GM18951 (cell line): ENCODE results near the gene STARD4.

Experiments used
- POLR2A ChIP-seq: IDR thresholded peaks from 4 replicates; pipeline ENCODE4 v1.6.1; 2011; ENCODE audit warnings: mild to moderate bottlenecking; ENCODE audit not compliant: insufficient read length, insufficient read depth; ENCODE audit errors: extremely low read depth
- in situ Hi-C: fragments of 300-500 bp; cut with MboI; formaldehyde crosslinking; loops from one replicate; pipeline ENCODE4 v1.12.0; 2022; ENCODE audit warnings: low sequenced_read_pairs, mixed read lengths, inconsistent platforms; ENCODE audit not compliant: unreplicated experiment

Gene STARD4

DNA sequence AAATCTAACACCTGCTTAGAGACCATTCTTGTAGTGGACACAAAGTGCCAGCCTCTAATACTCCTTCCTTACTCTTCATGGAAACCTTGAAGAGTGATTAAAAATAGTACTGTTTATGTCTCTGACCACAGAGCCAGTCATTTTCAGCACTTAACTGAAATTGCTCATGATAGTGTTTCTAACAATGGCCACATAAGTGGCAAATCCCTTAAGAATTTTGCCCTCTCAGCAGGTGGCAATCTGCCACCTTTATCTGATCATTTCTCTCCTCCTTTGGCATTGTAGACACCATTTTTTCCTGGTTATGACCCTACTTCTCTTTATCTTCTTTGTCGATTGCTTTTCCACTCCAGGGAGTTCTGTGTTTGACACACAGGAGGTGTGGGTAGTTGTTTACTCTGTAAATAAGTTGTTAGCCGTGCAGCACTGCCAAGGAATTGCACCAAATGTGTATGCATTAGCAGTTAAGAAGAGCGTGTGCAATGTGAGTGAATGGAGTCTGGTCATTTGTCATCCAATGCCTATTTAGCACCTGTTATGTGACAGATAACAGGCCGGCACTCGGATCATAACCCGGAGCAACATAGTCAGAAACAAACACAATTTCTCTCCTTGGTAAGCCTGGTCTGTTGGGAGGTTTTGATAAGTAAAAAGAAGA is 36.8 kb upstream of the STARD4 start:
- no peak for TF ChIP-seq POLR2A
- in situ Hi-C loops: no loop called here

DNA sequence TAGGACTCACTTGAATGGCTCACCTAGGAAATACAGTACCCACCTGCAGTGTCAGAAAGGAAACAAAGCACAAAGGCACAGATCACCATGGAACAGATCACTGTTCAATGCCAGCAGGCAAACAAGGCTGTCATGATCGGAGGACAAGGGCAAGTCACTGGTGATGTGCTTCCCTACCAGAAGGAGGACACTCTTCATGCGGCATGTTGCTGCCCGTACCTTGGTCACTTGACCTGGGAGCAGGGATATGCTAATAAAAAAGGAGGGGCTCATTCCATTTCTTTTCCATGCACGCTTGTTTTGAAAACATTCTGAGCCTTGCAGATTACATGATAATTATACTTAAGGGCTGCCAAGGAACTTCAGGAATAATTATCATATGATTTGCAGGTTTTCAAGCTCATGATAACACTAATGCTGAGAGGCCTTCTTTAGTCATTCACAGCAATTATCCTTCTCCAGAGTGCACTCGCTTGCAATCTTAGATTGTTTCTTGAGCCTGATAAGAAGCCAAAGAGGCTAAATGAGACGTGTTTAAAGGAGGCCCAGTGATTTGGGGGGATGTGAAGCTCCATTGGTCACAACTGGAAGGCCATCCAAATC is 36.1 kb upstream of the STARD4 start:
- in situ Hi-C loops: no loop called here
- TF ChIP-seq POLR2A: no peak

DNA sequence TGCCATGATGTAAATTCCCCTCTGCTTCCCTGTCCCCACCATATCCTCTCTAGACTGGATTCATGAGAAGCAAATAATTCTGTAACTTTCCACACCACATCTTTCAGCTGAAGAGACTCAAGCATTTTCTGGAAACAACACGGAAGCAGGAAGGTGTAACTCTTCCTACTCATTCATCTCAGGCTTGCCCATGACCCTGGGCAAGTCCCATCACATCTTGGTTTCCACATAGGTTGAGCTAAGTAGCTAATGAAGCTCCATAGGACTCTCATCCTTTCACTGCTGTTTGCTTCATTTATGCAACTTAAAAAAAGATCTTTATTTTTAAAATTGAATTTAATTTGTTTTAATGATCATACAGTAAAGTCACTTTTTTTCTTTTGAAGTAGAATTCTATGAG is 32.7 kb upstream of the STARD4 start:
- in situ Hi-C loops: no loop called here
- no peak for TF ChIP-seq POLR2A

DNA sequence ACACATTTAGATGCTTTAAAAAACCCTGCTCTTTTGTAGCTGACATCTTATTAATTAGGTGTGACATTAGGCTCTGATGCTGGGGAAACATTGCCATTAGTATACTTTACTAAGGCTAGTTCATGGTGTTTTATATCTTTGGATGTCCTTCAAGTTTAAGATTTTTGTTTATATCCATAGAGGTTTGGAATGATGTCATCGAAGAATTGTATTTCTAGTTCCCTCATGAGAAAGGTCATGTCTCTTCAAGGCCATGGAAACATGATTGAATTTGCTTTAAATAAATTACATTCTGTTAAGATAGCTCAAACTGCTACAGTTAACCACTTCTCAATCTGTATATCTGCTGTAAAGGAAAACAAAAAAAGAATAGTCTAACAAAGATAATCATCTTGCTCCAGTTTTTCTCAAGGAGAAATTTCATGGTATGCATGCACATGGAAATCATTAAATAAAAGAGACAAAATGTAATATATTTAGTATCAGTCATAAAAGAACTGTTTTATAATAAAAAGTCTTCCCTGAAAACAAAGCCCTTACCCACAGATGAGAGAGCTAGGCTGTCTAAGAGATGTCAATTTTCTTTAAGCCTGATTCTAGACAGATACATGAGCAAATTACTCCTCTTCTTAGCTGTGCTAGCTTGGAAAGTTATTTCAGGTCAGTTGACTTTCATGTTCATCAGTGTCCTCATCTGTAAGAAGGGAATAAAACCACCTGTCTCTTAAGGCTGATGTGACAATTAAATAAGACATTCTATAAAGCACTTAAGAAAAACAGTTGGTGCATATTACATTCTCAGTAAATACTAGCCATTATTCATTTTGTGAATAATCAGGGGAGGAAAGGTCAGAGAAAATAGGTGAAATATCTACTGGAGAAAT is 25.0 kb upstream of the STARD4 start:
- in situ Hi-C loops: no loop called here
- TF ChIP-seq POLR2A: no peak

DNA sequence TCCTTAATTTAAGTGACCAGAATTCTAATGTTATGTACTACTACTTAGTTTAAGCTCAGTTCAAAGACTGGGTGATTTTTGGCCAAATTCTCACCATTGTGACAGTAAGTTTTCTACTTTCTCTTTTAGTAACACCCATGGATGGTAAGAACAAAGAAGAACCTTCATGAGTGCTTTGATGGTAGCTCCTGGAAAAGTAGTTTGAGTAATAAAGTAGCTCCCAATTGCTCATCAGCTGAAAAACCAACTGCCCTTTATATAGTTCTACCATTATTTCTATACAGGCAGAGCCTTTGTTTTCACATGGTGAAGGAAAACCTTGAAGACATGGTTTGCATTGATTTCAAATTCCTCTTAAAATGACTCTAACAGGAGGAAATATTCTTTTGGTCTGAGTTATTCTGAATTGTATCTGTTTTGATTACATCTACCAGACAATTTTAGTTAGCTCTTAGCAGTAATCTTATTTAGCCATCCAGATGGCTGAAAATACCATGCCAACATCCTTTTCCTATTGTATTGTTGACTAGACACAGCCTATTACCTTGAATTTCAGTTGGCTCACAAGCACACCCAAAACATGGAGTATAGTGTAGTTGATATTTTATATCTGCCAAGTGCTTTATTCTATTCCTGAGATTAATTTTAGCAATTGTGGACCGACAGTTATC is 23.7 kb upstream of the STARD4 start:
- in situ Hi-C loops: no loop called here
- no peak for TF ChIP-seq POLR2A

DNA sequence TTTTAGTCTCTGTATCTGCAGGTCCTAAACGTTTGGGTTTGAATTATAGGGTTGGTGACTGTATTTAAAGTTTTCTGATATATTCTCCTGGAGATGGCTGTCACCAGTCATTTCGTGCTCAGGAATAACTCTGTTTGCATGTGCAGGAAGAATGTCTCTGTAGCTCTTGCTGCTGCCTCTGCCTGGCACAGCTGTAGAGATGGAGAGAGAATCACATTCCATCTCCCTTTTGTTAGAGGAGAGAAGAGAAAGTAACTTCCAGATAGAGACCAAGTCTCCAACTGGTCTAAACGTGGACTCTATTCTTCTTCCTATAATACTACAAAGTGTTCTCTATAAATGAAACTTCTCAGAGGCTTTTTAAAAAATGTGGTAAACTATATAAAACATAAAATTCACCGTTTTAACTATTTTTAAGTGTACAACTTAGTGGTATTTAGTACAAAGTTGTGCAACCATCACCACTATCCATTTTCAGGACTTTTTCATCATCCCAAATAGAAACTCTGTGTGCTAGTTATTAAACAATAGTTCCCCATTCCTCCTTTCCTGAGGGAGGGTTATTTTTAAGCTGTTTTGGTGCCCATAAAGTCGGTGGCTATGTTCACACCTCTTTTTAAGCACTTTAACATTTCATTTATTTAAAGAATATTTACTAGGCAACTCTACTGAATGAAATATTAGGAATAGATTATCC is 20.7 kb upstream of the STARD4 start:
- in situ Hi-C loops: no loop called here
- TF ChIP-seq POLR2A: no peak

DNA sequence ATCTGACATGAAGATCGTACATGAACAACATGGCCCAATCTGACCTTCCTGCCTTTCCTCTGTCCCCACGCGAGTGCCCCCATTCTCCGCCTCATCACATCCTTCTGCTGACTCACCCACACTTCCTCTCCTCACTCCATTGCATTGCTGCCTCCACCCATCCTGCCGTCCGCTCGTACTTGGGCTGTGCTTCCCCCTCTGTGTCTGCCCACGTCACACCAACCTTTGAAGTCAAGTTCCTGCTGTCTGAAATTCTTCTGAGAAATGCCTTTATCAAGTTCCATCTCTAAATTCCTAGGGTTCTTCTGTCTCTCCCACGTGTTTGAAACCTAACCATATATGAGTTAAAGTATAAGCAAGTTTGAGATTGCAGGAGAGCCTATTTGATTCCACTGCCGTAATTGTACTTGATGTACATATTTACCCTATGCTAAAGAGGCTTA is 18.0 kb upstream of the STARD4 start:
- TF ChIP-seq POLR2A: peak; percentile 19
- in situ Hi-C loops: no loop called here

DNA sequence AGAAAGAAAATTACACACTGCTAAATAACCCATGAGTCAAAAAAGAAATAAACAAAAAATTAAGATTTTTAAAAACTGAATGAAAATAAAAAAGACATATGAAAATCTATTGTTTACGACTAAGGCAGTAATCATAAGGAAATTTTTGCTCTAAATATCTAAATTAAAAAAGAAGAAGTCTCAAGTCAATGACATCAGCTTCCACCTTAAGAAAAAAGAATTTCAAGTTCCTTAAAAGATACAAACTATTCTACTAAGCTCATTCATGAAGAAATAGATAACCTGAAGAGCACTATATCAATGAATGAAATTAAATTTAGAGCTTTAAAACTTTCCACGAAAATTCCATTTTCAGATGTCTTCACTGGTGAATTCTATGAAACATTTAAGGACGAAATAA is 15.7 kb upstream of the STARD4 start:
- in situ Hi-C loops: no loop called here

DNA sequence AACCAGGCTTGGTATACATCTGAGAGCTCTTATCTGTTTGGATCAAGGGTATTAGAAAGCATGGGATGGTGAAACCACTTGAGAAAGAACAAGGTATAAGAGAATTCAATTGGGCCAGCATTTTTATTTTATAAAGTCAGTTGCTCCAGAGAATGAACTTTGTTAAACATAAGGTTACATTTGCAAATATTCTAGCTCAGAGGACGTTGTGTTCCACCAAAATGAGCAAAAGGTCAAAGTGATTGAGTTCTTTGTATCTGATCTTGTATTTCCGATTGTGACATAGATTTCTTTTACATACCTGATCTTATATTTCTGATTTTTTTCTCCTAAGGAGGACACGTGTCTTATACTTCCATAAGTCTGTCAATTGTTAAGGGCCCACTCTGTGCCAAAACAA is 8.6 kb upstream of the STARD4 start:
- TF ChIP-seq POLR2A: no peak

More for the DNA sequence above, 15.7 kb upstream of the STARD4 start:
- no peak for TF ChIP-seq POLR2A

DNA sequence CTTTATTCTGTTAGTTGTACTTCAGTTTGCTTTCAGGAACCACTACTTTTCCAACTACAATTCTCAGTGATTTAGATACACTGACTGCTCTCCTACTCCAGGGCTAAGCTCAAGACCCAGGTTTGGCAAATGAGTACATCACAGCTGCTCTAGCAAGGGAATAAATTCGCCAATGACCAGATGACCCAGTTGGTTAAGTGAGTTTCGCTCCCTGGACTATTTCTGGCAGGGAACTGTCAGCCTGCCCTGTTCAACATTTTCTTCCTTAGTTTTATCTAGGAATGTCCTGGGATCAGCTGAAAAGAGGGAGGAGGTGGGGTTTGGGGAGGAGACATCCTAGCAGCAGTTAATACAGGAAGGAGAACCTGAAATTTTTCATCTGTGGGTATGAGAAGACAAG is 6.4 kb upstream of the STARD4 start:
- TF ChIP-seq POLR2A: no peak
- in situ Hi-C loops: no loop called here

More for the DNA sequence above, 8.6 kb upstream of the STARD4 start:
- in situ Hi-C loops: no loop called here

DNA sequence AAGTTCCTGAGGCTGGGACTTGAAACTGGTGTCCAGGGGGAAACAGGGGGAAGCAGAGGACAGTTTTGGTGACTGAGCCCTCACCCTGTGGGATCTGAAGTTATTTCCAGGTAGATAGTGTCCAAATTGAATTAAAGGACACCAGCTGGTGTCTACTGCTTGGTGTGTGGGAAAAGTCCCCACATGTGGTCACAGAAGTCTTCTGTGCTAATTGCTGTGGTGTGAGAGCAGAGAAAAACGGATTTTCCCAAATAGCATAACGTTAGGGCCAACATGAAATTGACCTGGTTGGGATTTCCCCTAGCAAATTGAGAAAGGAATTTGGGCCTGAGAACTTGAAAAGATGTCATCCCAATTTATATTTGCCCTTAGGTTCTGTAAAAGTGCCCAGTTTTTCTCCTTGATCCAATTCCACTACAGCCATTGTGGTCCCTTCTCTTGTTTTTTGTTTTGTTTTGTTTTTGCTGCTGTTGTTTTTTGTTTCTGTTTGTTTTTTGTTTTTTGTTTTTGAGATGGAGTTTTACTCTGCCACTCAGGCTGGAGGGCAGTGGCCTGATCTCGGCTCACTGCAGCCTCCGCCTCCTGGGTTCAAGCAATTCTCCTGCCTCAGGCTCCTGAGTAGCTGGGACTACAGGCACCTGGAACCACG is 5.6 kb upstream of the STARD4 start:
- TF ChIP-seq POLR2A: no peak
- in situ Hi-C loops: no loop called here

DNA sequence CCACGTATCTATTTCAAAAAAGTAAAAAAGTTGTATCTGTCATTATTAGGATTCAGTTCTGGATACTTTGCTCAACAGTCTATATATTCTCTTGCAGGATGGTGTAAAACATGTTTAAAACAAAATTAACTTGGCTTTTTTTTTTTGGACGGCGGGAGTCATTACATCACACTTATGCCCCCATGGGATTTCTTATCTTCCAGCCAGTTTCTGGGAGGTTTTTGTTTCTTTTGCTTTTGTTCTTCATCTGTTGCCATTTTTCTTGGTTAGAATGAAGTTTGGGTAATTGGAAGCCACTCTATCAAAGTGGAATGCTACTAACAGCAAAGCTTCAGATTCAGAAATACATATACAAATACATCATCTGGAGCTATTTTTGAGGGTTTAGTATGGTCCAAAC is 1.8 kb upstream of the STARD4 start:
- no peak for TF ChIP-seq POLR2A
- in situ Hi-C loops: no loop called here

DNA sequence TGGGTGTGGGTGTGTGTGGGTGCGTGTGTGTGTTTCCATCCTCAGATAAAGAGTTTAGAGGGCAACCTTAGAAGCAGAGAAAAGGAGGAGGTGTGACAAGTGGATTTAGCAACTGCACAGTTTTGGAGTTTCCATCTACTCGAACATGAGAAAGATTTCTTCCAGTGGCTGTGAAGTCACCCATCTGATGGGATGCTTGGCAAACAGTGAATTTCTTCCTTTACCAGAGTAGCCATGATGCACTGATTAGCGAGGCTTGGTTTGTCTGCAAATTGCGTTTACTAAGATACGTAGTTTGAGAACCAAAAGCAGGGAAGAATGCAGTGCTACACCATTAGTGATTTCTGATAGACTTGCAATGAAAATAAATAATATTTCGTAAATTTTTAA is 791 bp upstream of the STARD4 start:
- no peak for TF ChIP-seq POLR2A
- in situ Hi-C loops: no loop called here
